Mesenchymal stem cell (in vitro differentiated cells and primary cell): ENCODE measurements around the gene FAF1.

ENCODE experiments used
- DNase-seq: peaks from one replicate; pipeline ENCODE4 v3.0.0-alpha.2; 2013
- H2AFZ ChIP-seq: one replicate; pipeline ENCODE4 v1.6.1; 2013; ENCODE audit warnings: low read depth, mild to moderate bottlenecking, control low read depth, inconsistent platforms, low read length, moderate library complexity
- H2AK5ac ChIP-seq: 2 replicates; pipeline ENCODE4 v1.6.1; 2013; ENCODE audit warnings: low read length, moderate library complexity, mild to moderate bottlenecking, inconsistent platforms; ENCODE audit not compliant: severe bottlenecking
- H2BK120ac ChIP-seq: one replicate; pipeline ENCODE4 v1.6.1; 2013; ENCODE audit warnings: low read depth, mild to moderate bottlenecking, inconsistent platforms, low read length, moderate library complexity
- H2BK12ac ChIP-seq, 2 experiments: one replicate each; pipeline ENCODE4 v1.6.1; 2013; ENCODE audit warnings: inconsistent platforms in 2 of 2, low read length in 2 of 2, mild to moderate bottlenecking in 2 of 2, moderate library complexity in 2 of 2, control low read depth in 1 of 2
- H2BK15ac ChIP-seq: one replicate; pipeline ENCODE4 v1.6.1; 2013; ENCODE audit warnings: mild to moderate bottlenecking, low read depth, inconsistent platforms; ENCODE audit not compliant: poor library complexity, severe bottlenecking
- H2BK5ac ChIP-seq: 2 replicates; pipeline ENCODE4 v1.6.1; 2013; ENCODE audit warnings: low read depth, mild to moderate bottlenecking, low read length, control low read depth, inconsistent platforms; ENCODE audit not compliant: poor library complexity, severe bottlenecking
- H3K14ac ChIP-seq, 2 experiments: one replicate each; pipeline ENCODE4 v1.6.1; 2013; ENCODE audit warnings: inconsistent platforms in 2 of 2, low read length in 2 of 2, control low read depth in 1 of 2, mild to moderate bottlenecking in 1 of 2, moderate library complexity in 1 of 2
- H3K18ac ChIP-seq, 2 experiments: one replicate each; pipeline ENCODE4 v1.6.1; 2013; ENCODE audit warnings: inconsistent platforms in 2 of 2, low read length in 2 of 2, control low read depth in 1 of 2, low read depth in 1 of 2, mild to moderate bottlenecking in 1 of 2
- H3K23ac ChIP-seq, 2 experiments: one replicate each; pipeline ENCODE4 v1.6.1; 2013; ENCODE audit warnings: inconsistent platforms in 2 of 2, low read length in 2 of 2, mild to moderate bottlenecking in 2 of 2, moderate library complexity in 2 of 2, control low read depth in 1 of 2
- H3K27ac ChIP-seq: 2 replicates; pipeline ENCODE4 v1.5.1; 2013; ENCODE audit warnings: mild to moderate bottlenecking, moderate library complexity, low read length, control low read depth, inconsistent platforms; ENCODE audit not compliant: poor library complexity, severe bottlenecking
- H3K27me3 ChIP-seq, 2 experiments: 2 replicates each; pipeline versions ENCODE4 v1.6.1 to v1.7.0; 2013; ENCODE audit warnings: low read length in 2 of 2, mild to moderate bottlenecking in 2 of 2, moderate library complexity in 2 of 2, control low read depth in 1 of 2, inconsistent platforms in 1 of 2; ENCODE audit not compliant: control insufficient read depth in 1 of 2, insufficient read depth in 1 of 2
- H3K36me3 ChIP-seq, 2 experiments: 2 replicates each; pipeline versions ENCODE4 v1.6.1 to v1.7.0; 2013; ENCODE audit warnings: low read length in 2 of 2, control low read depth in 1 of 2, inconsistent platforms in 1 of 2, low read depth in 1 of 2, mild to moderate bottlenecking in 1 of 2; ENCODE audit not compliant: insufficient read depth in 2 of 2, control insufficient read depth in 1 of 2
- H3K4ac ChIP-seq, 2 experiments: one replicate each; pipeline ENCODE4 v1.6.1; 2013; ENCODE audit warnings: inconsistent platforms in 2 of 2, low read length in 2 of 2, mild to moderate bottlenecking in 2 of 2, moderate library complexity in 2 of 2, control low read depth in 1 of 2, low read depth in 1 of 2
- H3K4me1 ChIP-seq: 2 replicates; pipeline ENCODE4 v1.6.1; 2013; ENCODE audit warnings: low read depth, low read length, control low read depth; ENCODE audit not compliant: control insufficient read depth, insufficient read depth
- H3K4me2 ChIP-seq: 2 replicates; pipeline ENCODE4 v1.6.1; 2013; ENCODE audit warnings: low read length, mild to moderate bottlenecking, inconsistent platforms; ENCODE audit not compliant: poor library complexity, severe bottlenecking
- H3K4me3 ChIP-seq, 2 experiments: 2 replicates each; pipeline versions ENCODE4 v1.5.1 to v1.7.0; 2013; ENCODE audit warnings: low read length in 2 of 2, mild to moderate bottlenecking in 2 of 2, control low read depth in 1 of 2, low read depth in 1 of 2; ENCODE audit not compliant: insufficient read depth in 1 of 2
- H3K79me1 ChIP-seq: replicated peaks from 2 replicates; pipeline ENCODE4 v1.6.1; 2013; ENCODE audit warnings: mild to moderate bottlenecking, control low read depth, low read length, inconsistent platforms; ENCODE audit not compliant: poor library complexity, severe bottlenecking
- H3K9ac ChIP-seq: 2 replicates; pipeline ENCODE4 v1.7.0; 2013; ENCODE audit warnings: mild to moderate bottlenecking, low read length, moderate library complexity
- H3K9me3 ChIP-seq: 2 replicates; pipeline ENCODE4 v1.7.0; 2013; ENCODE audit warnings: mild to moderate bottlenecking, low read length; ENCODE audit not compliant: control insufficient read depth
- H4K8ac ChIP-seq: one replicate; pipeline ENCODE4 v1.6.1; 2013; ENCODE audit warnings: inconsistent platforms, mild to moderate bottlenecking, low read length, moderate library complexity
- H4K91ac ChIP-seq: one replicate; pipeline ENCODE4 v1.6.1; 2013; ENCODE audit warnings: mild to moderate bottlenecking, low read length, inconsistent platforms
- WGBS: methylation state at CpG from one replicate; pipeline ENCODE4 v1.1.7; 2013; ENCODE audit warnings: mixed read lengths; 5-methylcytosine and 5-hydroxymethylcytosine counted together

FAF1 gene

DNA sequence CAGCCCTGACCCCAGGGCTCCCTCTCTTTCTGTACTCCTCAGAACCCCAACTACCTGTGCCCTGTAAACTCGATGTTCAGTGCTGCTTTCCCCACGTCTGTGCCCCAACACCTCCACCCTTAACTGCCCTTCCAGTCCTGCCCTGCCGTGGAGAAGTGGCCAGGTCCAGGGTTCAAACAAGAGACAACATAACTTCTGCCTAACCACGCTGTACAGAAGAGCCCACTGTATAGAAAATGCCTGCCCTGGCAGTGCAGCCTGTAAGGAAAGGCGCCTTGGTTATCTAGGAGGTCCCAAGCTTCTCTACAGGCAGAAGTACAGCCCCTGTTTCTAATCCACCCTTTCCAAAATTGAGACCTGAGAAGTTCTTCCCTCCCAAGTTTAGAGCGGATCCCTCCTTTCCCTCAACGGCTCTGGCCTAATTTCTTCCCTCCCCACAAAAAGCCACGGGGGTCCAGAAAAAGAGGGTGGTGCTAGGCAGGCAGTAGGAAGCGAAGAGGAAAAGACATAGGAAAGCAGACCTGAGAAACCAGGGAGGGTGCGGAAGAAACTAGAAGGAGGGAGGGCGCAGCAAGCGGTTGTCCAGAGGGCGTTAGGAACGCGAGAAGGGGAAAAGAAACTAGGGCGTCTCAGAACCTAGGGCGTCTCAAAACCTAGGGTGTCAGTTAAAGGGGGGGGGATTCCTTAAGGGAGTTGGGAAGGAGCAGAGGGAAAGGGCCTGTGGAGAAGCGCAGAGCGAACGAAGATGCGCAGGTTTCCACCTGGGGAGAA lies 540.0 kb downstream of the FAF1 start:
- Histone ChIP-seq H3K9ac (no peak overlapping the region), H2BK120ac (no peak overlapping the region), H3K14ac (no peak overlapping the region), H3K27ac (no peak overlapping the region), H3K23ac (peak overlapping the region in 1 of 2 experiments; percentile 90), H3K36me3 (peaks cover 0 to 9% of the 10 kb centered on the region in 2 experiments), H3K4ac (no peak overlapping the region), H4K91ac (no peak overlapping the region), H2BK12ac (no peak overlapping the region), H2BK5ac (no peak overlapping the region), H3K9me3 (no peaks in the 10 kb centered on the region), H2AFZ (no peak overlapping the region), H3K4me1 (peaks cover 57% of the 10 kb centered on the region), H2BK15ac (no peak overlapping the region), H3K79me1 (no peaks in the 10 kb centered on the region), H2AK5ac (no peak overlapping the region), H3K4me3 (no peak overlapping the region), H3K4me2 (no peak overlapping the region), H4K8ac (no peak overlapping the region), H3K27me3 (peaks cover 94 to 97% of the 10 kb centered on the region in 2 experiments), H3K18ac (no peak overlapping the region)
- 6% methylated on average over 19 of the region's 21 CpGs for WGBS
- DNase-seq: no peak

GRCh38 chr1:50419192-50419906 lies 540.7 kb downstream of the FAF1 start:
- no peak overlapping the region for H2BK15ac ChIP-seq
- H3K23ac ChIP-seq: peak overlapping the region in 1 of 2 experiments; percentile 90
- H3K79me1 ChIP-seq: no peaks in the 10 kb centered on the region
- DNase-seq: no peak
- no peak overlapping the region for H4K8ac ChIP-seq
- H3K4ac ChIP-seq: no peak overlapping the region
- peaks cover 0 to 9% of the 10 kb centered on the region in 2 experiments for H3K36me3 ChIP-seq
- WGBS: 4% methylated on average over 59 of the region's 60 CpGs
- peaks cover under 1% of the 10 kb centered on the region for H3K9me3 ChIP-seq
- H3K18ac ChIP-seq: no peak overlapping the region
- peaks cover 55% of the 10 kb centered on the region for H3K4me1 ChIP-seq
- peak overlapping the region; percentile 35 for H3K4me2 ChIP-seq
- H2BK12ac ChIP-seq: no peak overlapping the region
- H4K91ac ChIP-seq: no peak overlapping the region
- H3K9ac ChIP-seq: no peak overlapping the region
- peaks cover 94 to 97% of the 10 kb centered on the region in 2 experiments for H3K27me3 ChIP-seq
- H2BK120ac ChIP-seq: no peak overlapping the region
- peak overlapping the region in 1 of 2 experiments; percentile 43 for H3K4me3 ChIP-seq
- no peak overlapping the region for H2AK5ac ChIP-seq
- no peak overlapping the region for H2AFZ ChIP-seq
- no peak overlapping the region for H3K14ac ChIP-seq
- H2BK5ac ChIP-seq: no peak overlapping the region
- H3K27ac ChIP-seq: no peak overlapping the region

- H2AK5ac ChIP-seq: no peak overlapping the region
- no peaks in the 10 kb centered on the region for H3K79me1 ChIP-seq
- H2BK15ac ChIP-seq: no peak overlapping the region
- WGBS: 5% methylated on average over 42 of the region's 64 CpGs
- DNase-seq: no peak
- no peak overlapping the region for H2BK12ac ChIP-seq
- peaks cover 0 to 9% of the 10 kb centered on the region in 2 experiments for H3K36me3 ChIP-seq
- no peak overlapping the region for H3K18ac ChIP-seq
- peak overlapping the region; percentile 86 for H3K4me2 ChIP-seq
- peaks cover 7% of the 10 kb centered on the region for H3K9me3 ChIP-seq
- H2AFZ ChIP-seq: peak overlapping the region; percentile 55
- H2BK5ac ChIP-seq: no peak overlapping the region
- peak overlapping the region; percentile 47 to 49 for H3K4me3 ChIP-seq
- peaks cover 94 to 98% of the 10 kb centered on the region in 2 experiments for H3K27me3 ChIP-seq
- no peak overlapping the region for H4K8ac ChIP-seq
- H3K23ac ChIP-seq: no peak overlapping the region
- peaks cover 53% of the 10 kb centered on the region for H3K4me1 ChIP-seq
- no peak overlapping the region for H3K27ac ChIP-seq
- H3K14ac ChIP-seq: no peak overlapping the region
- H3K9ac ChIP-seq: no peak overlapping the region
- no peak overlapping the region for H2BK120ac ChIP-seq
- H3K4ac ChIP-seq: no peak overlapping the region
- H4K91ac ChIP-seq: no peak overlapping the region
Observed at GRCh38 chr1:50418600-50419109, 541.4 kb downstream of the FAF1 start.
